Measurements from ENCODE around the gene B4GALT2. TPM values are rescaled to one million over a fixed set of nuclear protein-coding genes. Genes with fewer than 3 reads are reported as not detected.

The B4GALT2 gene
- total RNA-seq, 1 experiment from 2014 or later: 70.9 TPM

DNA sequence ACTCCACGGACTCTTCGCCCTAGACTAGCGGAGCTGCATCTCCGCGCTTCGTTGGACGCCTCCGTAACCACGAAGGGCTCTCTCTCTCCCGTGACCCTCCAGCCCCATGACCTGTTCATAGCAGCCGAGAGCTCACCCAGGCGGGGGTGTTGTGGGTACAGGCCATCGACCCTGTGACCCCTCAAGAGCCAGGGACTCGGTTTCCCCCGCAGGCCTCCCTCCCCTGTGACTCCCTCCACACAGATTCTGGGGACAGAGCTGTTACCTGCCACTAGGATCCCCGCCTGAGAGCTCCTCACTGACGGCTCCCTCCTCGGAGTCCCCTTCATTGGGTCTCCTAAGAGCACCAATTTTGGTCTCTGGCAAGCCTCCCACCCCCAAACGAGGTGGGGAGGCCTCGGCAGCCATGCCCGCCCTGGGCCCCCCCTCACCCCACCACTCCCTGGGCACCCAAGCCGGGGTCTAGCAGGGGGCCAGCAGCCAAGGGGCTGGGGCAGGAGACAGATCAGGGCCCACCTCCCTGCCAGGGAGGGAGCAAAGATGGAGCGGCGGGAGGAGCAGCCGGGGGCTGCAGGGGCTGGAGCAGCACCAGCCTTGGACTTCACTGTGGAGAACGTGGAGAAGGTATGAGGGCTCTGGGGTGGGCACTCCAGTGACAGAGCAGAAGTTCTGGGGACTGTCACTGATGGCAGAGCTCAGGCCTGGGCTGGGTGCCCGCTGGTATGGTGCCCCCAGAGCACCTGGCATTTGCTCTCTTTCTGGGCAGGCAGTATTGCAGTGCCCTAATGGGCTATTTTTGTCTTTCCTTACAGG is 31.7 kb upstream of the B4GALT2 start:
- H3K27me3 ChIP-seq (ENCODE audit: insufficient read depth, low read length): no peaks in the 10 kb centered on the region
- no peak overlapping the region for H2BK120ac ChIP-seq (ENCODE audit: low read depth, low read length, poor library complexity, severe bottlenecking)
- TF ChIP-seq, protein P1, sequence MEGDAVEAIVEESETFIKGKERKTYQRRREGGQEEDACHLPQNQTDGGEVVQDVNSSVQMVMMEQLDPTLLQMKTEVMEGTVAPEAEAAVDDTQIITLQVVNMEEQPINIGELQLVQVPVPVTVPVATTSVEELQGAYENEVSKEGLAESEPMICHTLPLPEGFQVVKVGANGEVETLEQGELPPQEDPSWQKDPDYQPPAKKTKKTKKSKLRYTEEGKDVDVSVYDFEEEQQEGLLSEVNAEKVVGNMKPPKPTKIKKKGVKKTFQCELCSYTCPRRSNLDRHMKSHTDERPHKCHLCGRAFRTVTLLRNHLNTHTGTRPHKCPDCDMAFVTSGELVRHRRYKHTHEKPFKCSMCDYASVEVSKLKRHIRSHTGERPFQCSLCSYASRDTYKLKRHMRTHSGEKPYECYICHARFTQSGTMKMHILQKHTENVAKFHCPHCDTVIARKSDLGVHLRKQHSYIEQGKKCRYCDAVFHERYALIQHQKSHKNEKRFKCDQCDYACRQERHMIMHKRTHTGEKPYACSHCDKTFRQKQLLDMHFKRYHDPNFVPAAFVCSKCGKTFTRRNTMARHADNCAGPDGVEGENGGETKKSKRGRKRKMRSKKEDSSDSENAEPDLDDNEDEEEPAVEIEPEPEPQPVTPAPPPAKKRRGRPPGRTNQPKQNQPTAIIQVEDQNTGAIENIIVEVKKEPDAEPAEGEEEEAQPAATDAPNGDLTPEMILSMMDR (conservative IDR thresholded peaks at IDR 0.05): no peak
- Mint-ChIP-seq H3K9me3 (no peaks in the 10 kb centered on the region), H3K4me1 (peaks cover 26 to 34% of the 10 kb centered on the region in 2 experiments), H3K36me3 (ENCODE audit: insufficient read depth in 1 of 3, low read depth in 3 of 3) (peaks cover 0 to 9% (median 7%) of the 10 kb centered on the region in 3 experiments; a peak in 6 of 7 replicates), H3K27ac (peak overlapping the region in 2 of 3 experiments; percentile 94 to 98; a peak in 4 of 7 replicates), H3K4me3 (peak overlapping the region; percentile 84 to 88), H3K27me3 (ENCODE audit: low read depth) (no peaks in the 10 kb centered on the region; the same call in 1 of the 2 replicates)
- no peak overlapping the region for H2AK5ac ChIP-seq (ENCODE audit: insufficient read length, low read length)
- peak overlapping the region; percentile 50 for H3K9ac ChIP-seq (ENCODE audit: extremely low read depth, insufficient read length, low read length)
- H3K14ac ChIP-seq (ENCODE audit: insufficient read depth, low read length): no peak overlapping the region
- H3K23me2 ChIP-seq (ENCODE audit: insufficient read length, low read depth, low read length, poor library complexity, severe bottlenecking): peaks cover 10% of the 10 kb centered on the region
- H2BK15ac ChIP-seq (ENCODE audit: low read depth, low read length): no peak overlapping the region
- DNase-seq: no peak
- H3K4me1 ChIP-seq (ENCODE audit: insufficient read depth, low read length): no peaks in the 10 kb centered on the region
- no peak overlapping the region for H4K5ac ChIP-seq (ENCODE audit: insufficient read length, low read depth, low read length)
- no peak overlapping the region for H3K4ac ChIP-seq (ENCODE audit: low read depth, low read length)
- no peak overlapping the region for H4K8ac ChIP-seq (replicated peaks; ENCODE audit: insufficient read length, low read depth, low read length)
- H2BK12ac ChIP-seq (ENCODE audit: insufficient read length, low read depth, low read length): no peak overlapping the region
- no peak overlapping the region for H3T11ph ChIP-seq (ENCODE audit: low read length)
- H3K9me3 ChIP-seq (ENCODE audit: control insufficient read depth, low read depth, low read length): no peaks in the 10 kb centered on the region
- H4K20me1 ChIP-seq (ENCODE audit: control insufficient read depth, insufficient read depth, insufficient read length): no peaks in the 10 kb centered on the region
- no CpG with 5 or more reads among the region's 27 CpGs for WGBS (ENCODE audit: extremely low coverage, insufficient read length, low lambda C conversion rate)
- H2AFZ ChIP-seq (ENCODE audit: low read length): no peak overlapping the region
- H3K79me2 ChIP-seq (ENCODE audit: insufficient read depth, low read length): no peaks in the 10 kb centered on the region
- H3K27ac ChIP-seq (ENCODE audit: insufficient read length, low read depth, low read length): no peak overlapping the region
- H3K23ac ChIP-seq (ENCODE audit: insufficient read length, low read depth, low read length): no peak overlapping the region
- H2BK5ac ChIP-seq (ENCODE audit: insufficient read length, low read length): no peak overlapping the region
- H3K4me2 ChIP-seq (ENCODE audit: insufficient read depth, insufficient read length, low read length): peak overlapping the region; percentile 63
- H2BK20ac ChIP-seq (ENCODE audit: low read depth, low read length, poor library complexity, severe bottlenecking): no peak overlapping the region
- H3K79me1 ChIP-seq (ENCODE audit: insufficient read depth, low read depth, low read length, poor library complexity, severe bottlenecking): no peaks in the 10 kb centered on the region
- no peak overlapping the region for H3K18ac ChIP-seq (ENCODE audit: insufficient read length, low read depth, low read length)
- H4K91ac ChIP-seq (ENCODE audit: insufficient read length, low read depth, low read length): no peak overlapping the region
- H3K56ac ChIP-seq (ENCODE audit: insufficient read length, low read depth, low read length): no peak overlapping the region
